Panc1 (cell line): ENCODE data around the gene ACCS. TPM values are rescaled to one million over a fixed set of nuclear protein-coding genes. Genes with fewer than 3 reads are reported as not detected.

Experiments used
- ATAC-seq: fragments of 200-7000 bp; cut with Tn5 transposase; 2 replicates; pipeline ENCODE4 v1.9.1; 2020; ENCODE audit warnings: mild to moderate bottlenecking, moderate library complexity
- BruUV-seq: library from RNA; stranded (reverse); fragments of 400-500 nt; replicated peaks from 2 replicates; lab custom pipeline; 2021; lab: Mats Ljungman, UMichigan
- CTCF ChIA-PET: fragments of 300-600 bp; sonication (Branson Sonifier 250); formaldehyde crosslinking; loops from one replicate; lab custom pipeline; 2022; ENCODE audit warnings: antibody characterized with exemption; lab: Charles Lee
- POLR2A ChIA-PET: fragments of 300-600 bp; sonication (Branson Sonifier 250); formaldehyde crosslinking; loops from one replicate; lab custom pipeline; 2022; ENCODE audit warnings: antibody characterized with exemption; lab: Charles Lee
- DNase-seq: peaks from one replicate; pipeline ENCODE4 v3.0.0-alpha.2; 2010; ENCODE audit warnings: low read depth, low spot score
- H3K27ac ChIP-seq: 2 replicates; pipeline ENCODE4 v1.5.1; 2011; ENCODE audit warnings: mild to moderate bottlenecking, low read length, inconsistent platforms
- H3K27me3 ChIP-seq: fragments of 200-500 bp; sonication (Bioruptor generic); 2 replicates; pipeline ENCODE4 v1.6.0; 2014; ENCODE audit warnings: low read length, inconsistent platforms; ENCODE audit not compliant: control insufficient read depth, insufficient read depth
- H3K36me3 ChIP-seq: fragments of 200-500 bp; sonication (Bioruptor generic); 2 replicates; pipeline ENCODE4 v1.5.1; 2014; ENCODE audit warnings: inconsistent platforms, mild to moderate bottlenecking, low read length, moderate library complexity; ENCODE audit not compliant: control insufficient read depth, insufficient read depth
- H3K4me1 ChIP-seq: 2 replicates; pipeline ENCODE4 v1.5.1; 2011; ENCODE audit warnings: inconsistent platforms, mild to moderate bottlenecking, low read length, moderate library complexity; ENCODE audit not compliant: control insufficient read depth, insufficient read depth
- H3K4me3 ChIP-seq, 2 experiments: 2 replicates each; pipeline ENCODE4 v1.5.1; 2011 to 2012; ENCODE audit warnings: low read depth in 2 of 2, low read length in 2 of 2, mild to moderate bottlenecking in 2 of 2, inconsistent platforms in 1 of 2, moderate library complexity in 1 of 2
- H3K9me3 ChIP-seq: fragments of 200-500 bp; sonication (Bioruptor generic); 2 replicates; pipeline ENCODE4 v1.5.1; 2014; ENCODE audit warnings: low read depth, mild to moderate bottlenecking, inconsistent platforms, low read length, moderate library complexity; ENCODE audit not compliant: control insufficient read depth, insufficient read depth
- CTCF ChIP-seq: fragments of 450-650 bp; IDR thresholded peaks from 2 replicates; pipeline ENCODE4 v1.5.1; 2017; ENCODE audit warnings: mild to moderate bottlenecking
- POLR2AphosphoS5 ChIP-seq: IDR thresholded peaks from 2 replicates; pipeline ENCODE4 v1.6.1; 2012; ENCODE audit warnings: mild to moderate bottlenecking, low read depth, low read length, moderate library complexity
- REST ChIP-seq, 2 experiments: IDR thresholded peaks; 2 replicates each; pipeline ENCODE4 v1.6.1; 2011 to 2012; ENCODE audit warnings: low read depth in 2 of 2, control low read depth in 1 of 2, low read length in 1 of 2, mild to moderate bottlenecking in 1 of 2, moderate library complexity in 1 of 2; ENCODE audit not compliant: insufficient read depth in 1 of 2
- SIN3A ChIP-seq: IDR thresholded peaks from 2 replicates; pipeline ENCODE4 v1.6.1; 2012; ENCODE audit warnings: low read depth, mild to moderate bottlenecking, low read length, moderate library complexity, borderline replicate concordance; ENCODE audit not compliant: insufficient read depth
- TCF7L2 ChIP-seq: IDR thresholded peaks from 2 replicates; pipeline ENCODE4 v1.6.1; 2011; ENCODE audit warnings: mild to moderate bottlenecking, low read depth, low read length, inconsistent platforms
- in situ Hi-C: cut with HindIII; loops from 2 replicates; pipeline ENCODE4 v1.10.0; 2016; ENCODE audit warnings: low sequenced_read_pairs, low pct_unique_long_range_greater_than_20kb
- intact Hi-C: fragments of 100-400 bp; cut with micrococcal nuclease; formaldehyde crosslinking; loops from one replicate; pipeline ENCODE4 v1.10.0; 2022; ENCODE audit not compliant: unreplicated experiment
- total RNA-seq: library from RNA; stranded (reverse); gene quantifications from one replicate; pipeline ENCODE4 v1.2.1, GENCODE V29; 2021; ENCODE audit not compliant: unreplicated experiment

ACCS gene
- total RNA-seq, 1 experiment from 2014 or later, result 38.0 TPM

DNA sequence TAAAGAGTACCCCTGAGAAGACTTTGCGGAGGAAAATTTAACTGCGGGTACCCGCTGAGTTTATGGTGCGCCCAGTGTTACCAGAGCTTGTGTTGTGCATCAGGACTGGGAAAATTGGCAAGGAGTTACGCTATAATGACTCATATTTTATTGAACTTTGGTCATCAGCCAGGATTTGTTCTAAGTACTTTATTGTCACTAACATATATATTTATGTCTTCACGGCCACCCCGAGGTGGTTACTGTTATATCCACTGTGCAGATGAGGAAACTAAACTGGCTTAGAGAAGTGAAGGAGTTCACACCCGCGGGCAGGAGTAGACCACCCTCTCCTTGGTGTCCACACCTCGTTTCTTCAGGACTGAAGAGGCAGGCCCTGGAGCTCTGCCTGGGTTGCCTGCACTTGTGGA lies 667 bp downstream of the ACCS start:
- Histone ChIP-seq H3K9me3 (no peaks in the 10 kb centered on the region), H3K27me3 (no peaks in the 10 kb centered on the region), H3K4me3 (peak overlapping the region; percentile 65 to 90), H3K36me3 (no peaks in the 10 kb centered on the region), H3K27ac (peak overlapping the region; percentile 85), H3K4me1 (peaks cover 10% of the 10 kb centered on the region; the same call in 1 of the 2 replicates)
- BruUV-seq, result no TSS peak
- intact Hi-C loops, result no loop called here
- in situ Hi-C loops, result no loop called here
- ChIA-PET POLR2A (interaction anchor here (0.8 kb wide), 1 partner anchor 12 kb away, joined by 9 read pairs; no protein-coding TSS in a partner anchor), CTCF (interaction anchor here (0.5 kb wide), 1 partner anchor 1896 kb away, joined by 3 read pairs; no protein-coding TSS in a partner anchor)
- TF ChIP-seq POLR2AphosphoS5 (no peak), REST (IDR thresholded peaks at IDR 0.05; ENCODE audit: insufficient read depth in 1 of 2, low read depth in 2 of 2, low read length in 1 of 2) (no peak), CTCF (no peak)
- ATAC-seq, result no peak
- DNase-seq, result no peak

GRCh38 chr11:44067266-44067665 lies 1.2 kb downstream of the ACCS start:
- peak overlapping the region; percentile 85 for H3K27ac ChIP-seq
- intact Hi-C loops, result no loop called here
- DNase-seq (no peak), ATAC-seq (no peak)
- in situ Hi-C loops, result no loop called here
- no peaks in the 10 kb centered on the region for H3K36me3 ChIP-seq
- POLR2A ChIA-PET, result interaction anchor here (0.8 kb wide), 1 partner anchor 13 kb away, joined by 9 read pairs; no protein-coding TSS in a partner anchor
- H3K27me3 ChIP-seq, result no peaks in the 10 kb centered on the region
- CTCF ChIA-PET, result no interaction called here
- TF ChIP-seq TCF7L2 (no peak), REST (IDR thresholded peaks at IDR 0.05; ENCODE audit: insufficient read depth in 1 of 2, low read depth in 2 of 2, low read length in 1 of 2) (no peak), CTCF (no peak), SIN3A (no peak), POLR2AphosphoS5 (no peak)
- no TSS peak for BruUV-seq
- peak overlapping the region; percentile 65 to 90 for H3K4me3 ChIP-seq
- peaks cover 10% of the 10 kb centered on the region; the same call in 1 of the 2 replicates for H3K4me1 ChIP-seq
- no peaks in the 10 kb centered on the region for H3K9me3 ChIP-seq
